ENCODE measurements around the gene SERTAD3. TPM values are rescaled to one million over a fixed set of nuclear protein-coding genes. Genes with fewer than 3 reads are reported as not detected.

SERTAD3 gene
- total RNA-seq, 4 donors from 2014 or later: 16.4 to 29.8 (median 19.1) TPM

DNA sequence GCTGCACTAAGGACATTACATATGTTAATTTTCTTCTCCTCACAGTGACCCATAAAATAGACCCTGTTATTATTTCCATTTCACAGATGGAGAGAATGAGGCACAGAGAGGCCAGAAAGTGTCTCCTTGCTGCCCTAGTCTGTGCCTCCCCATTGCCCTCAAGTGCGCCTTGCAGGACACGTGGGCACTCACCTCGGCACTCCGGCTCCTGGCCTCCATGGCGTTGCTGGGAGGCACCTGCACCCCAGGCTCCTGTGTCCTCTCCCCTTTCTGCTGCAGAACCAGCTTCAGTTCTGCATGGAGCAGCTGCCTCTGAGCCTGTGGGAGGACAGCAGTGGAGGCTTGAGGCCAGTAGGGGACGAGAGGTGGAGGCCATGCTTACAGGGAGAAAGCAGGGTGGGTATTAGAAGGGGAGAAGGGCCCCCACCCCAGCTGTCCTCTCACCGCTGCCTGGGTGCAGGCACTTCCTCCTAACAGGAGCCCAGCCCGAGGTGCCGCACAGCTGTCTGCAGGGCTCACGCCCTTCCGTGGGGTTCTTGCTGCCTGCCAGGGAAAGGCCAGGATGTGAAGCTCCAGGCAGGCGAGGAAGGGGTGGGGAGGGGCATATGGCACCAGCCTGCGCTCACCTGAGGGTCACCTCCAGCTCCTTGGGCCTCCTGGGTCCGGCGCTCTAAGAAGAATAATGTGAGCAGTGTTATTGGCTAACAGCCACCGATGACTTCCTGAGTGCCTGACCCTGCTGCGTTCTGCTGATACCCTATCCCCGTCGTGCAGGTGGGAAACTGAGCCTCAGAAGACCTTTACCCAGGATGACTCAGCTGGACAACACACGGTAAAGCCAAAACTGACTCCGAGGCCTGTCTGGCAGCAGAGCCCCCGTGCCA lies 36.2 kb downstream of the SERTAD3 start:
- Histone ChIP-seq H3K4me3 (no peak overlapping the region), H3K27ac (no peak overlapping the region), H3K9me3 (no peaks in the 10 kb centered on the region), H3K36me3 (no peaks in the 10 kb centered on the region), H3K4me1 (peaks cover 34% of the 10 kb centered on the region), H3K27me3 (no peaks in the 10 kb centered on the region)
- WGBS: 54% methylated on average over 17 of the region's 22 CpGs
- DNase-seq (ENCODE audit: low spot score in 2 of 2): no peak
- TF ChIP-seq CTCF (IDR thresholded peaks at IDR 0.05) (no peak), POLR2A (IDR thresholded peaks at IDR 0.05) (no peak), POLR2AphosphoS5 (IDR thresholded peaks at IDR 0.05) (no peak), EP300 (IDR thresholded peaks at IDR 0.05) (no peak)

GRCh38 chr19:40403262-40403984 lies 40.7 kb downstream of the SERTAD3 start:
- Histone ChIP-seq H3K9me3 (no peaks in the 10 kb centered on the region), H3K4me1 (peaks cover 30% of the 10 kb centered on the region), H3K36me3 (no peaks in the 10 kb centered on the region), H3K27ac (peak overlapping the region; percentile 82), H3K27me3 (no peaks in the 10 kb centered on the region), H3K4me3 (peak overlapping the region; percentile 69)
- no peak for TF ChIP-seq POLR2A (IDR thresholded peaks at IDR 0.05)
- TF ChIP-seq CTCF (IDR thresholded peaks at IDR 0.05): peak in 1 of 2 donors; percentile 5
- peak; percentile 96 for DNase-seq (ENCODE audit: low spot score in 2 of 2)
- WGBS: under 1% methylated on average over 18 of the region's 41 CpGs

- no peak overlapping the region for H3K27ac ChIP-seq
- H3K36me3 ChIP-seq: no peaks in the 10 kb centered on the region
- WGBS: 63% methylated on average over 3 of the region's 3 CpGs
- no peaks in the 10 kb centered on the region for H3K27me3 ChIP-seq
- H3K4me1 ChIP-seq: peaks cover 34% of the 10 kb centered on the region
- no peak overlapping the region for H3K4me3 ChIP-seq
- no peak for TF ChIP-seq POLR2A (IDR thresholded peaks at IDR 0.05)
- TF ChIP-seq POLR2AphosphoS5 (IDR thresholded peaks at IDR 0.05): no peak
- TF ChIP-seq EP300 (IDR thresholded peaks at IDR 0.05): no peak
- TF ChIP-seq CTCF (IDR thresholded peaks at IDR 0.05): no peak
- no peaks in the 10 kb centered on the region for H3K9me3 ChIP-seq
- no peak for DNase-seq (ENCODE audit: low spot score in 2 of 2)
Observed at GRCh38 chr19:40400559-40400958, 43.6 kb downstream of the SERTAD3 start.

- Histone ChIP-seq H3K4me1 (peaks cover 23% of the 10 kb centered on the region), H3K9me3 (no peaks in the 10 kb centered on the region), H3K27ac (no peak overlapping the region), H3K4me3 (peak overlapping the region; percentile 11), H3K36me3 (no peaks in the 10 kb centered on the region), H3K27me3 (no peaks in the 10 kb centered on the region)
- WGBS: 24% methylated on average over 23 of the region's 49 CpGs
- TF ChIP-seq POLR2AphosphoS5 (IDR thresholded peaks at IDR 0.05) (no peak), CTCF (IDR thresholded peaks at IDR 0.05) (no peak), EP300 (IDR thresholded peaks at IDR 0.05) (no peak), POLR2A (IDR thresholded peaks at IDR 0.05) (no peak)
- DNase-seq (ENCODE audit: low spot score in 2 of 2): no peak
Observed at GRCh38 chr19:40398417-40399131, 45.6 kb downstream of the SERTAD3 start.

- no peaks in the 10 kb centered on the region for H3K36me3 ChIP-seq
- TF ChIP-seq EP300 (IDR thresholded peaks at IDR 0.05) (no peak), POLR2AphosphoS5 (IDR thresholded peaks at IDR 0.05) (no peak)
- no peaks in the 10 kb centered on the region for H3K9me3 ChIP-seq
- 95% methylated on average over 15 of the region's 22 CpGs for WGBS
- no peak for DNase-seq (ENCODE audit: low spot score in 2 of 2)
- peaks cover 20% of the 10 kb centered on the region for H3K4me1 ChIP-seq
- H3K4me3 ChIP-seq: no peak overlapping the region
- H3K27ac ChIP-seq: no peak overlapping the region
- H3K27me3 ChIP-seq: no peaks in the 10 kb centered on the region
Observed at GRCh38 chr19:40397568-40397906, 46.6 kb downstream of the SERTAD3 start.
